Thyroid gland (tissue), 4 donors: ENCODE results near the gene CTNNA3. TPM values are rescaled to one million over a fixed set of nuclear protein-coding genes. Genes with fewer than 3 reads are reported as not detected.

Experiments used
- DNase-seq, 2 donors: peaks; one replicate each; pipeline ENCODE4 v3.0.0-alpha.2; 2019
- H3K27ac ChIP-seq, 3 donors: fragments of 200-600 bp; sonication (generic); 1 replicate in 2 of 3; 2 replicates in 1 of 3; pipeline ENCODE4 v1.5.1; 2016 to 2019; ENCODE audit warnings: mild to moderate bottlenecking in 1 of 3, moderate library complexity in 1 of 3
- H3K27me3 ChIP-seq: fragments of 200-600 bp; sonication (generic); one replicate; pipeline ENCODE4 v1.5.1; 2019
- H3K36me3 ChIP-seq, 2 donors: fragments of 200-600 bp; sonication (generic); one replicate each; pipeline ENCODE4 v1.5.1; 2016 to 2019
- H3K4me1 ChIP-seq, 2 donors: fragments of 200-600 bp; sonication (generic); one replicate each; pipeline ENCODE4 v1.5.1; 2017 to 2019
- H3K4me3 ChIP-seq, 3 donors: fragments of 200-600 bp; sonication (generic); replicated peaks in 1 of 3; 1 replicate in 2 of 3; 2 replicates in 1 of 3; pipeline ENCODE4 v1.5.1; 2016; ENCODE audit warnings: mild to moderate bottlenecking in 1 of 3
- H3K9me3 ChIP-seq: fragments of 200-600 bp; sonication (generic); one replicate; pipeline ENCODE4 v1.5.1; 2017
- CTCF ChIP-seq, 6 experiments: fragments of 200-600 bp in 3 of 6; fragments of 450-650 bp in 3 of 6; sonication (generic) in 3 of 6; IDR thresholded peaks; one replicate each; pipeline ENCODE4 v1.5.1; 2016 to 2019; ENCODE audit warnings: antibody characterized with exemption in 6 of 6, mild to moderate bottlenecking in 2 of 6, inconsistent platforms in 1 of 6, moderate library complexity in 1 of 6
- POLR2A ChIP-seq, 2 donors: fragments of 450-650 bp; IDR thresholded peaks; one replicate each; pipeline ENCODE4 v1.6.1; 2017; ENCODE audit warnings: antibody characterized with exemption in 2 of 2, mild to moderate bottlenecking in 2 of 2, moderate library complexity in 1 of 2
- WGBS, 2 donors: methylation state at CpG; one replicate each; pipeline ENCODE4 v1.1.5; 2017; 5-methylcytosine and 5-hydroxymethylcytosine counted together
- intact Hi-C: fragments of 100-400 bp; cut with DNase I; formaldehyde crosslinking; loops from one replicate; pipeline ENCODE4 v1.15.1; 2023
- total RNA-seq, 4 donors: library from RNA; depleted of rRNA; stranded (reverse); fragments of >200 nt; gene quantifications; one replicate each; pipeline ENCODE4 v1.2.3, GENCODE V29; 2016

CTNNA3 gene
- total RNA-seq, 4 donors from 2014 or later = 0.11 to 0.79 (median 0.13) TPM; not detected in 1

GRCh38 chr10:67492317-67493019 lies 203.5 kb downstream of the CTNNA3 start:
- DNase-seq = no peak
- intact Hi-C loops = no loop called here
- WGBS, 2 donors = 58 to 68% methylated on average over 2 of the region's 2 CpGs
- Histone ChIP-seq H3K4me3 (no peak overlapping the region), H3K27me3 (no peaks in the 10 kb centered on the region), H3K36me3 (no peaks in the 10 kb centered on the region), H3K4me1 (no peaks in the 10 kb centered on the region), H3K9me3 (no peaks in the 10 kb centered on the region), H3K27ac (no peak overlapping the region)
- TF ChIP-seq POLR2A (IDR thresholded peaks at IDR 0.05) (no peak), CTCF (IDR thresholded peaks at IDR 0.05) (no peak)

- no peak for DNase-seq
- Histone ChIP-seq H3K9me3 (no peaks in the 10 kb centered on the region), H3K27ac (no peak overlapping the region), H3K4me1 (no peaks in the 10 kb centered on the region), H3K4me3 (no peak overlapping the region), H3K27me3 (no peaks in the 10 kb centered on the region), H3K36me3 (no peaks in the 10 kb centered on the region)
- intact Hi-C loops = no loop called here
- no peak for TF ChIP-seq POLR2A (IDR thresholded peaks at IDR 0.05)
- no peak for TF ChIP-seq CTCF (IDR thresholded peaks at IDR 0.05)
- 77 to 80% methylated on average over 6 of the region's 6 CpGs for whole genome bisulfite sequencing, 2 donors
These were observed 207.9 kb downstream of the CTNNA3 start for GRCh38 chr10:67487906-67488619.

- Histone ChIP-seq H3K27me3 (no peaks in the 10 kb centered on the region), H3K36me3 (no peaks in the 10 kb centered on the region), H3K4me1 (no peaks in the 10 kb centered on the region), H3K27ac (no peak overlapping the region), H3K9me3 (no peaks in the 10 kb centered on the region), H3K4me3 (no peak overlapping the region)
- DNase-seq = no peak
- no peak for TF ChIP-seq POLR2A (IDR thresholded peaks at IDR 0.05)
- no peak for TF ChIP-seq CTCF (IDR thresholded peaks at IDR 0.05)
- intact Hi-C loops = no loop called here
- 59 to 67% methylated on average over 3 of the region's 3 CpGs for WGBS, 2 donors
These were observed 208.8 kb downstream of the CTNNA3 start for GRCh38 chr10:67487199-67487598.

- intact Hi-C loops = no loop called here
- H3K27ac ChIP-seq = no peak overlapping the region
- H3K4me1 ChIP-seq = no peaks in the 10 kb centered on the region
- H3K36me3 ChIP-seq = no peaks in the 10 kb centered on the region
- WGBS, 2 donors = 86 to 92% methylated on average over 1 of the region's 1 CpG
- no peak for TF ChIP-seq POLR2A (IDR thresholded peaks at IDR 0.05)
- no peak for TF ChIP-seq CTCF (IDR thresholded peaks at IDR 0.05)
- H3K4me3 ChIP-seq = no peak overlapping the region
- H3K27me3 ChIP-seq = no peaks in the 10 kb centered on the region
- no peak for DNase-seq
- H3K9me3 ChIP-seq = no peaks in the 10 kb centered on the region
These were observed 218.1 kb downstream of the CTNNA3 start for GRCh38 chr10:67477868-67478267.

- Histone ChIP-seq H3K4me1 (no peaks in the 10 kb centered on the region), H3K36me3 (no peaks in the 10 kb centered on the region), H3K4me3 (no peak overlapping the region), H3K9me3 (no peaks in the 10 kb centered on the region), H3K27ac (no peak overlapping the region), H3K27me3 (no peaks in the 10 kb centered on the region)
- TF ChIP-seq CTCF (IDR thresholded peaks at IDR 0.05) (no peak), POLR2A (IDR thresholded peaks at IDR 0.05) (no peak)
- 93 to 100% methylated on average over 3 to 4 of the region's 4 CpGs for whole genome bisulfite sequencing, 2 donors
- no peak for DNase-seq
- intact Hi-C loops = no loop called here
These were observed 219.8 kb downstream of the CTNNA3 start for GRCh38 chr10:67476201-67476600.
